ENCODE results near the gene LSM5.

DNA sequence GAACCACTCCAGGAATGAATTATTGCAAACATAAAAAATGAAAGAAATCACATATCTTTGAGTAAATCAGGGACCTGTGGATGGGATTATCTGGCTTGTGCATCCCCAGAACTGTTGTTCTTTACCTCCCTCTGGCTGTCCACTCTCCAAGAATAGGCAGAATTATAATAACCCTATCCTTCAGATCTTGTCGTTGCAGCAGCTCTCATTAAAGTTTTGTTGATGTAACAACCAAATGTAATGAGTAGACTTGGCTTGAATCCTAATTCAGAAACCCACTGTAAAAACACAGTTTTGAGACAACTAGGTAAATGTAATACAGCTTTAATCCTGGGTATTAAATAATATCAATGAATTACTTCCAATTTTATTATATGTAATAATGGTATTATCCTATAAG is 16.2 kb downstream of the LSM5 start:
- TF ChIP-seq EZH2 (IDR thresholded peaks at IDR 0.05) (no peak), POLR2AphosphoS5 (IDR thresholded peaks at IDR 0.05; ENCODE audit: borderline replicate concordance, low read depth, low read length) (no peak)

Measured in SK-N-MC (cell line).